ENCODE results near the gene NUP210.

- TF ChIP-seq, protein P1, sequence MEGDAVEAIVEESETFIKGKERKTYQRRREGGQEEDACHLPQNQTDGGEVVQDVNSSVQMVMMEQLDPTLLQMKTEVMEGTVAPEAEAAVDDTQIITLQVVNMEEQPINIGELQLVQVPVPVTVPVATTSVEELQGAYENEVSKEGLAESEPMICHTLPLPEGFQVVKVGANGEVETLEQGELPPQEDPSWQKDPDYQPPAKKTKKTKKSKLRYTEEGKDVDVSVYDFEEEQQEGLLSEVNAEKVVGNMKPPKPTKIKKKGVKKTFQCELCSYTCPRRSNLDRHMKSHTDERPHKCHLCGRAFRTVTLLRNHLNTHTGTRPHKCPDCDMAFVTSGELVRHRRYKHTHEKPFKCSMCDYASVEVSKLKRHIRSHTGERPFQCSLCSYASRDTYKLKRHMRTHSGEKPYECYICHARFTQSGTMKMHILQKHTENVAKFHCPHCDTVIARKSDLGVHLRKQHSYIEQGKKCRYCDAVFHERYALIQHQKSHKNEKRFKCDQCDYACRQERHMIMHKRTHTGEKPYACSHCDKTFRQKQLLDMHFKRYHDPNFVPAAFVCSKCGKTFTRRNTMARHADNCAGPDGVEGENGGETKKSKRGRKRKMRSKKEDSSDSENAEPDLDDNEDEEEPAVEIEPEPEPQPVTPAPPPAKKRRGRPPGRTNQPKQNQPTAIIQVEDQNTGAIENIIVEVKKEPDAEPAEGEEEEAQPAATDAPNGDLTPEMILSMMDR (IDR thresholded peaks at IDR 0.05; ENCODE audit: poor library complexity): no peak
- TF ChIP-seq EZH2 (IDR thresholded peaks at IDR 0.05; ENCODE audit: borderline replicate concordance) (no peak), EZH2phosphoT487 (IDR thresholded peaks at IDR 0.05; ENCODE audit: low read depth, severe bottlenecking, unreplicated experiment) (no peak)
Measured at GRCh38 chr3:13307041-13307440, 113.1 kb downstream of the NUP210 start.
